Effector CD4-positive, alpha-beta T cell (primary cell): Measurements from ENCODE around the gene SETD6.
"Not testable (repeated sequence)": the region's sequence is repeated elsewhere in the genome, so short reads cannot be mapped to it uniquely, and the experiment has no call there.

Experiments
- DNase-seq: peaks from one replicate; pipeline ENCODE4 v3.0.0-alpha.2; 2020
- total RNA-seq: gene quantifications from one replicate; lab custom pipeline; 2026; lab: John Stamatoyannopoulos, UW

SETD6 gene
- total RNA-seq = 27.8 reads per million, percentile 54 among the genes with 10 or more reads in this experiment

- peak; percentile 59 for DNase-seq
Measured at GRCh38 chr16:58515125-58515870, at the start of gene SETD6. SETD6 (plus strand) TSS chr16:58515517; CDS start chr16:58515538, 21 bp downstream.

- no peak for DNase-seq
Measured at GRCh38 chr16:58465817-58466216, 49.5 kb upstream of the SETD6 start.

GRCh38 chr16:58466396-58466795 lies 48.9 kb upstream of the SETD6 start:
- no peak for DNase-seq

- no peak for DNase-seq
Measured at GRCh38 chr16:58467905-58468304, 47.4 kb upstream of the SETD6 start.

GRCh38 chr16:58471209-58471975 lies 43.9 kb upstream of the SETD6 start:
- DNase-seq = no peak

- DNase-seq = no peak
Measured at GRCh38 chr16:58472266-58472665, 43.1 kb upstream of the SETD6 start.

- no peak for DNase-seq
Measured at GRCh38 chr16:58472827-58473226, 42.5 kb upstream of the SETD6 start.

- DNase-seq = no peak
Measured at GRCh38 chr16:58474296-58474695, 41.0 kb upstream of the SETD6 start.

- no peak for DNase-seq
Measured at GRCh38 chr16:58475091-58475619, 40.2 kb upstream of the SETD6 start.

- DNase-seq = no peak
Measured at GRCh38 chr16:58476791-58477190, 38.5 kb upstream of the SETD6 start.

- no peak for DNase-seq
Measured at GRCh38 chr16:58478427-58478826, 36.9 kb upstream of the SETD6 start.

- DNase-seq = no peak
Measured at GRCh38 chr16:58481226-58481869, 34.0 kb upstream of the SETD6 start.

GRCh38 chr16:58481931-58482330 lies 33.4 kb upstream of the SETD6 start:
- DNase-seq = no peak

GRCh38 chr16:58485184-58485887 lies 30.0 kb upstream of the SETD6 start:
- no peak for DNase-seq

- DNase-seq = peak; percentile 64
Measured at GRCh38 chr16:58487566-58488351, 27.6 kb upstream of the SETD6 start.

GRCh38 chr16:58488531-58488930 lies 26.8 kb upstream of the SETD6 start:
- DNase-seq = no peak

- no peak for DNase-seq
Measured at GRCh38 chr16:58490065-58490464, 25.3 kb upstream of the SETD6 start.

GRCh38 chr16:58490539-58490938 lies 24.8 kb upstream of the SETD6 start:
- not testable (repeated sequence) for DNase-seq

GRCh38 chr16:58492066-58492465 lies 23.3 kb upstream of the SETD6 start:
- no peak for DNase-seq

GRCh38 chr16:58492735-58493134 lies 22.6 kb upstream of the SETD6 start:
- DNase-seq = no peak

GRCh38 chr16:58493756-58494431 lies 21.4 kb upstream of the SETD6 start:
- no peak for DNase-seq
